ENCODE data around the gene JPH2.

JPH2 gene

GRCh38 chr20:44166477-44166876, 20.5 kb downstream of the JPH2 start:
- peaks cover 32% of the 10 kb centered on the region for H3K4me1 Mint-ChIP-seq
- TF ChIP-seq, protein P1, sequence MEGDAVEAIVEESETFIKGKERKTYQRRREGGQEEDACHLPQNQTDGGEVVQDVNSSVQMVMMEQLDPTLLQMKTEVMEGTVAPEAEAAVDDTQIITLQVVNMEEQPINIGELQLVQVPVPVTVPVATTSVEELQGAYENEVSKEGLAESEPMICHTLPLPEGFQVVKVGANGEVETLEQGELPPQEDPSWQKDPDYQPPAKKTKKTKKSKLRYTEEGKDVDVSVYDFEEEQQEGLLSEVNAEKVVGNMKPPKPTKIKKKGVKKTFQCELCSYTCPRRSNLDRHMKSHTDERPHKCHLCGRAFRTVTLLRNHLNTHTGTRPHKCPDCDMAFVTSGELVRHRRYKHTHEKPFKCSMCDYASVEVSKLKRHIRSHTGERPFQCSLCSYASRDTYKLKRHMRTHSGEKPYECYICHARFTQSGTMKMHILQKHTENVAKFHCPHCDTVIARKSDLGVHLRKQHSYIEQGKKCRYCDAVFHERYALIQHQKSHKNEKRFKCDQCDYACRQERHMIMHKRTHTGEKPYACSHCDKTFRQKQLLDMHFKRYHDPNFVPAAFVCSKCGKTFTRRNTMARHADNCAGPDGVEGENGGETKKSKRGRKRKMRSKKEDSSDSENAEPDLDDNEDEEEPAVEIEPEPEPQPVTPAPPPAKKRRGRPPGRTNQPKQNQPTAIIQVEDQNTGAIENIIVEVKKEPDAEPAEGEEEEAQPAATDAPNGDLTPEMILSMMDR (IDR thresholded peaks at IDR 0.05), result no peak
- H3K4me3 Mint-ChIP-seq, result no peak overlapping the region
- no peaks in the 10 kb centered on the region for H3K9me3 Mint-ChIP-seq
- no peak for DNase-seq
- H3K27me3 Mint-ChIP-seq (ENCODE audit: low read depth, poor library complexity), result peaks cover 3% of the 10 kb centered on the region
- no peaks in the 10 kb centered on the region for H3K36me3 Mint-ChIP-seq (ENCODE audit: low read depth)
- no peak overlapping the region for H3K27ac Mint-ChIP-seq

- H3K36me3 Mint-ChIP-seq (ENCODE audit: low read depth), result no peaks in the 10 kb centered on the region
- no peak for DNase-seq
- peaks cover 29% of the 10 kb centered on the region for H3K4me1 Mint-ChIP-seq
- peaks cover 3% of the 10 kb centered on the region for H3K27me3 Mint-ChIP-seq (ENCODE audit: low read depth, poor library complexity)
- H3K27ac Mint-ChIP-seq, result no peak overlapping the region
- no peaks in the 10 kb centered on the region for H3K9me3 Mint-ChIP-seq
- TF ChIP-seq, protein P1 (IDR thresholded peaks at IDR 0.05), result no peak
- H3K4me3 Mint-ChIP-seq, result no peak overlapping the region
Measured at GRCh38 chr20:44166008-44166407, 21.0 kb downstream of the JPH2 start.

GRCh38 chr20:44160133-44160532, 26.9 kb downstream of the JPH2 start:
- peaks cover 5% of the 10 kb centered on the region for H3K4me1 Mint-ChIP-seq
- peaks cover 15% of the 10 kb centered on the region for H3K36me3 Mint-ChIP-seq (ENCODE audit: low read depth)
- DNase-seq, result no peak
- no peaks in the 10 kb centered on the region for H3K27me3 Mint-ChIP-seq (ENCODE audit: low read depth, poor library complexity)
- TF ChIP-seq, protein P1 (IDR thresholded peaks at IDR 0.05), result no peak
- no peak overlapping the region for H3K4me3 Mint-ChIP-seq
- H3K27ac Mint-ChIP-seq, result no peak overlapping the region
- no peaks in the 10 kb centered on the region for H3K9me3 Mint-ChIP-seq

GRCh38 chr20:44159711-44160110, 27.3 kb downstream of the JPH2 start:
- no peak overlapping the region for H3K4me3 Mint-ChIP-seq
- no peaks in the 10 kb centered on the region for H3K9me3 Mint-ChIP-seq
- no peak for DNase-seq
- H3K27me3 Mint-ChIP-seq (ENCODE audit: low read depth, poor library complexity), result no peaks in the 10 kb centered on the region
- peaks cover 15% of the 10 kb centered on the region for H3K36me3 Mint-ChIP-seq (ENCODE audit: low read depth)
- TF ChIP-seq, protein P1 (IDR thresholded peaks at IDR 0.05), result no peak
- H3K4me1 Mint-ChIP-seq, result peaks cover 6% of the 10 kb centered on the region
- H3K27ac Mint-ChIP-seq, result no peak overlapping the region

DNA sequence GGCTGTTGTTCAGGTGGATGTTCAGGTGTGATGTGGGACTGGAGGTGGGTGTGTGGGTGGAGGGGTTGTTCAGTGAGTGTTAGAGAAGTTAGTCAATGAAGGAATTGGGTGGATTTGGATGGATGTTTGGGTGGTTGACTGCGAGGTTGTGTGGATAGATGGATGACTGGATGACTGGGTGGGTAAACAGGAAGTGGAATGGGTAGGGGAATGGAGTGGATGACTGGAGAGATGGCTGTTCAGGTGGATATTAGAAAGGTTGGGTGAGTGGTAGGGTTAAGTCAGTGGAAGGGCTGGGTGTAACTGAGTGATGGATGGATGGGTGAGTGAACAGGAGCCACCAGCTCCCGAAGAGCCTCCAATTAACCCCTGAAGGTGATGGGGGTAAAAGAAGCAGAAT, 27.9 kb downstream of the JPH2 start:
- H3K36me3 Mint-ChIP-seq (ENCODE audit: low read depth), result peaks cover 15% of the 10 kb centered on the region
- H3K9me3 Mint-ChIP-seq, result no peaks in the 10 kb centered on the region
- no peak overlapping the region for H3K27ac Mint-ChIP-seq
- peaks cover 7% of the 10 kb centered on the region for H3K4me1 Mint-ChIP-seq
- TF ChIP-seq, protein P1 (IDR thresholded peaks at IDR 0.05), result no peak
- DNase-seq, result no peak
- no peak overlapping the region for H3K4me3 Mint-ChIP-seq
- no peaks in the 10 kb centered on the region for H3K27me3 Mint-ChIP-seq (ENCODE audit: low read depth, poor library complexity)

DNA sequence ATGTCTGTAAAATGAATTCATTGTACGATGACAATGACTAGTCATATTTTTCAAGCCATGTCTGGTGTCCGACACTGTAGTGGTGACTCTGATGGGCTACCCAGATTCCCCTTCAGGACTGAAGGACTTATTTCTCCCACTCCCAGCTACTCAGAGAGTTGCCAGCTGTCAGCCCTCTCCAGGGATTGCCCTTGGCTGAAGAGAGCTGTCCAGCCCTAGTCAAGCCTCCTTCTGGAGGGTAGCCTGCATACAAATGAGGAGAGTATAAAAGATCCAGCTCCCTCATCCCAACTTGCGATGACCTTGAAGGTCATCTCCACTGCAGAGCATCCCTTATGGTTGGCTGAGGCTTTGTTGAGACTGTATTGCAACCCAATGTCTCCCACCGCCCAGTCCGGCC, 29.9 kb downstream of the JPH2 start:
- Mint-ChIP-seq H3K27me3 (ENCODE audit: low read depth, poor library complexity) (no peaks in the 10 kb centered on the region), H3K4me1 (peaks cover 22% of the 10 kb centered on the region), H3K36me3 (ENCODE audit: low read depth) (peaks cover 15% of the 10 kb centered on the region), H3K4me3 (no peak overlapping the region), H3K27ac (no peak overlapping the region), H3K9me3 (no peaks in the 10 kb centered on the region)
- DNase-seq, result no peak
- TF ChIP-seq, protein P1 (IDR thresholded peaks at IDR 0.05), result no peak

Measured in nephron progenitor cell (in vitro differentiated cells).